SK-N-SH treated with all-trans-retinoic acid at 6 μM for 48 hours (cell line): ENCODE results near the gene MARK3.

Source experiments
- ATAC-seq: fragments of 200-7000 bp; cut with Tn5 transposase; 3 replicates; pipeline ENCODE4 v1.9.1; 2020; ENCODE audit warnings: mild to moderate bottlenecking, moderate library complexity
- ARNTL ChIP-seq: fragments of 450-650 bp; formaldehyde crosslinking; IDR thresholded peaks from 2 replicates; pipeline ENCODE4 v1.5.0; 2020; ENCODE audit warnings: low read depth, mild to moderate bottlenecking, moderate library complexity, borderline replicate concordance
- BACH2 ChIP-seq: fragments of 250-450 bp; sonication (Bioruptor Pico); IDR thresholded peaks from 2 replicates; pipeline ENCODE4 v1.9.0; 2021; ENCODE audit warnings: mild to moderate bottlenecking, borderline replicate concordance
- ESRRG ChIP-seq: fragments of 250-450 bp; sonication (Bioruptor Pico); IDR thresholded peaks from 2 replicates; pipeline ENCODE4 v1.6.1; 2021; ENCODE audit warnings: mild to moderate bottlenecking
- GLIS3 ChIP-seq: fragments of 250-450 bp; sonication (Bioruptor Pico); IDR thresholded peaks from 2 replicates; pipeline ENCODE4 v1.5.0; 2020; ENCODE audit warnings: mild to moderate bottlenecking, moderate library complexity
- ISL1 ChIP-seq: fragments of 250-450 bp; sonication (Bioruptor Pico); IDR thresholded peaks from 2 replicates; pipeline ENCODE4 v2.1.2; 2022; ENCODE audit warnings: mild to moderate bottlenecking, moderate library complexity
- OSR1 ChIP-seq: fragments of 250-450 bp; sonication (Bioruptor Pico); IDR thresholded peaks from 2 replicates; pipeline ENCODE4 v1.8.0; 2022; ENCODE audit warnings: moderate library complexity, mild to moderate bottlenecking, inconsistent platforms
- POU6F1 ChIP-seq: fragments of 250-450 bp; sonication (Bioruptor Pico); IDR thresholded peaks from 2 replicates; pipeline ENCODE4 v1.8.0; 2021; ENCODE audit warnings: low read depth, mild to moderate bottlenecking, moderate library complexity, borderline replicate concordance
- PPARA ChIP-seq: fragments of 250-450 bp; sonication (Bioruptor Pico); IDR thresholded peaks from 2 replicates; pipeline ENCODE4 v1.5.0; 2020; ENCODE audit warnings: mild to moderate bottlenecking, borderline replicate concordance
- RARB ChIP-seq: fragments of 250-450 bp; sonication (Bioruptor Pico); IDR thresholded peaks from 2 replicates; pipeline ENCODE4 v1.8.0; 2021; ENCODE audit warnings: mild to moderate bottlenecking, moderate library complexity
- SNAI2 ChIP-seq: fragments of 250-450 bp; sonication (Bioruptor Pico); IDR thresholded peaks from 2 replicates; pipeline ENCODE4 v1.5.0; 2020; ENCODE audit warnings: mild to moderate bottlenecking, moderate library complexity
- TCF4 ChIP-seq: fragments of 250-450 bp; sonication (Bioruptor Pico); IDR thresholded peaks from 2 replicates; pipeline ENCODE4 v1.8.0; 2021; ENCODE audit warnings: mild to moderate bottlenecking, moderate library complexity, borderline replicate concordance
- TOX ChIP-seq: fragments of 250-450 bp; sonication (Bioruptor Pico); IDR thresholded peaks from 2 replicates; pipeline ENCODE4 v1.8.0; 2021; ENCODE audit warnings: mild to moderate bottlenecking, moderate library complexity, borderline replicate concordance
- ZC3H10 ChIP-seq: fragments of 250-450 bp; sonication (Bioruptor Pico); IDR thresholded peaks from 2 replicates; pipeline ENCODE4 v1.5.1; 2021; ENCODE audit warnings: mild to moderate bottlenecking, moderate library complexity
- ZFP3 ChIP-seq: fragments of 250-450 bp; sonication (Bioruptor Pico); IDR thresholded peaks from 2 replicates; pipeline ENCODE4 v1.5.0; 2020; ENCODE audit warnings: mild to moderate bottlenecking, moderate library complexity
- ZNF8 ChIP-seq: fragments of 450-650 bp; formaldehyde crosslinking; IDR thresholded peaks from 2 replicates; pipeline ENCODE4 v1.5.0; 2020; ENCODE audit warnings: mild to moderate bottlenecking, moderate library complexity
- TF ChIP-seq, protein P1 (sequence below): fragments of 250-450 bp; sonication (Bioruptor Pico); IDR thresholded peaks from 2 replicates; pipeline ENCODE4 v1.5.1; 2021; ENCODE audit warnings: mild to moderate bottlenecking, moderate library complexity
- TF ChIP-seq, protein P2 (sequence below): fragments of 250-450 bp; sonication (Bioruptor Pico); IDR thresholded peaks from 2 replicates; pipeline ENCODE4 v1.5.1; 2020; ENCODE audit warnings: low read depth, mild to moderate bottlenecking, moderate library complexity
- TF ChIP-seq, protein P3 (sequence below): fragments of 250-450 bp; sonication (Bioruptor Pico); IDR thresholded peaks from 2 replicates; pipeline ENCODE4 v1.5.0; 2020; ENCODE audit warnings: mild to moderate bottlenecking, moderate library complexity
- TF ChIP-seq, protein P4 (sequence below): fragments of 250-450 bp; sonication (Bioruptor Pico); IDR thresholded peaks from 2 replicates; pipeline ENCODE4 v1.8.0; 2020; ENCODE audit warnings: mild to moderate bottlenecking, moderate library complexity, borderline replicate concordance

The MARK3 gene

GRCh38 chr14:103503296-103503695 lies 118.1 kb downstream of the MARK3 start:
- TF ChIP-seq, protein P1, sequence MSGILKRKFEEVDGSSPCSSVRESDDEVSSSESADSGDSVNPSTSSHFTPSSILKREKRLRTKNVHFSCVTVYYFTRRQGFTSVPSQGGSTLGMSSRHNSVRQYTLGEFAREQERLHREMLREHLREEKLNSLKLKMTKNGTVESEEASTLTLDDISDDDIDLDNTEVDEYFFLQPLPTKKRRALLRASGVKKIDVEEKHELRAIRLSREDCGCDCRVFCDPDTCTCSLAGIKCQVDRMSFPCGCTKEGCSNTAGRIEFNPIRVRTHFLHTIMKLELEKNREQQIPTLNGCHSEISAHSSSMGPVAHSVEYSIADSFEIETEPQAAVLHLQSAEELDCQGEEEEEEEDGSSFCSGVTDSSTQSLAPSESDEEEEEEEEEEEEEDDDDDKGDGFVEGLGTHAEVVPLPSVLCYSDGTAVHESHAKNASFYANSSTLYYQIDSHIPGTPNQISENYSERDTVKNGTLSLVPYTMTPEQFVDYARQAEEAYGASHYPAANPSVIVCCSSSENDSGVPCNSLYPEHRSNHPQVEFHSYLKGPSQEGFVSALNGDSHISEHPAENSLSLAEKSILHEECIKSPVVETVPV, result no peak
- TF ChIP-seq, protein P2, sequence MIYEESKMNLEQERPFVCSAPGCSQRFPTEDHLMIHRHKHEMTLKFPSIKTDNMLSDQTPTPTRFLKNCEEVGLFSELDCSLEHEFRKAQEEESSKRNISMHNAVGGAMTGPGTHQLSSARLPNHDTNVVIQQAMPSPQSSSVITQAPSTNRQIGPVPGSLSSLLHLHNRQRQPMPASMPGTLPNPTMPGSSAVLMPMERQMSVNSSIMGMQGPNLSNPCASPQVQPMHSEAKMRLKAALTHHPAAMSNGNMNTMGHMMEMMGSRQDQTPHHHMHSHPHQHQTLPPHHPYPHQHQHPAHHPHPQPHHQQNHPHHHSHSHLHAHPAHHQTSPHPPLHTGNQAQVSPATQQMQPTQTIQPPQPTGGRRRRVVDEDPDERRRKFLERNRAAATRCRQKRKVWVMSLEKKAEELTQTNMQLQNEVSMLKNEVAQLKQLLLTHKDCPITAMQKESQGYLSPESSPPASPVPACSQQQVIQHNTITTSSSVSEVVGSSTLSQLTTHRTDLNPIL (CRISPR knock-in tag), result no peak
- TF ChIP-seq PPARA (CRISPR knock-in tag) (no peak), ZFP3 (CRISPR knock-in tag) (no peak), ZNF8 (CRISPR knock-in tag) (no peak), ESRRG (CRISPR knock-in tag) (no peak), POU6F1 (CRISPR knock-in tag) (no peak), ARNTL (CRISPR knock-in tag) (no peak), BACH2 (CRISPR knock-in tag) (no peak), OSR1 (CRISPR knock-in tag) (no peak), RARB (CRISPR knock-in tag) (no peak), GLIS3 (CRISPR knock-in tag) (no peak), SNAI2 (no peak), ISL1 (CRISPR knock-in tag) (no peak), ZC3H10 (CRISPR knock-in tag) (no peak)
- TF ChIP-seq, protein P3, sequence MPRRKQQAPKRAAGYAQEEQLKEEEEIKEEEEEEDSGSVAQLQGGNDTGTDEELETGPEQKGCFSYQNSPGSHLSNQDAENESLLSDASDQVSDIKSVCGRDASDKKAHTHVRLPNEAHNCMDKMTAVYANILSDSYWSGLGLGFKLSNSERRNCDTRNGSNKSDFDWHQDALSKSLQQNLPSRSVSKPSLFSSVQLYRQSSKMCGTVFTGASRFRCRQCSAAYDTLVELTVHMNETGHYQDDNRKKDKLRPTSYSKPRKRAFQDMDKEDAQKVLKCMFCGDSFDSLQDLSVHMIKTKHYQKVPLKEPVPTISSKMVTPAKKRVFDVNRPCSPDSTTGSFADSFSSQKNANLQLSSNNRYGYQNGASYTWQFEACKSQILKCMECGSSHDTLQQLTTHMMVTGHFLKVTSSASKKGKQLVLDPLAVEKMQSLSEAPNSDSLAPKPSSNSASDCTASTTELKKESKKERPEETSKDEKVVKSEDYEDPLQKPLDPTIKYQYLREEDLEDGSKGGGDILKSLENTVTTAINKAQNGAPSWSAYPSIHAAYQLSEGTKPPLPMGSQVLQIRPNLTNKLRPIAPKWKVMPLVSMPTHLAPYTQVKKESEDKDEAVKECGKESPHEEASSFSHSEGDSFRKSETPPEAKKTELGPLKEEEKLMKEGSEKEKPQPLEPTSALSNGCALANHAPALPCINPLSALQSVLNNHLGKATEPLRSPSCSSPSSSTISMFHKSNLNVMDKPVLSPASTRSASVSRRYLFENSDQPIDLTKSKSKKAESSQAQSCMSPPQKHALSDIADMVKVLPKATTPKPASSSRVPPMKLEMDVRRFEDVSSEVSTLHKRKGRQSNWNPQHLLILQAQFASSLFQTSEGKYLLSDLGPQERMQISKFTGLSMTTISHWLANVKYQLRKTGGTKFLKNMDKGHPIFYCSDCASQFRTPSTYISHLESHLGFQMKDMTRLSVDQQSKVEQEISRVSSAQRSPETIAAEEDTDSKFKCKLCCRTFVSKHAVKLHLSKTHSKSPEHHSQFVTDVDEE (CRISPR knock-in tag), result no peak
- TF ChIP-seq, protein P4, sequence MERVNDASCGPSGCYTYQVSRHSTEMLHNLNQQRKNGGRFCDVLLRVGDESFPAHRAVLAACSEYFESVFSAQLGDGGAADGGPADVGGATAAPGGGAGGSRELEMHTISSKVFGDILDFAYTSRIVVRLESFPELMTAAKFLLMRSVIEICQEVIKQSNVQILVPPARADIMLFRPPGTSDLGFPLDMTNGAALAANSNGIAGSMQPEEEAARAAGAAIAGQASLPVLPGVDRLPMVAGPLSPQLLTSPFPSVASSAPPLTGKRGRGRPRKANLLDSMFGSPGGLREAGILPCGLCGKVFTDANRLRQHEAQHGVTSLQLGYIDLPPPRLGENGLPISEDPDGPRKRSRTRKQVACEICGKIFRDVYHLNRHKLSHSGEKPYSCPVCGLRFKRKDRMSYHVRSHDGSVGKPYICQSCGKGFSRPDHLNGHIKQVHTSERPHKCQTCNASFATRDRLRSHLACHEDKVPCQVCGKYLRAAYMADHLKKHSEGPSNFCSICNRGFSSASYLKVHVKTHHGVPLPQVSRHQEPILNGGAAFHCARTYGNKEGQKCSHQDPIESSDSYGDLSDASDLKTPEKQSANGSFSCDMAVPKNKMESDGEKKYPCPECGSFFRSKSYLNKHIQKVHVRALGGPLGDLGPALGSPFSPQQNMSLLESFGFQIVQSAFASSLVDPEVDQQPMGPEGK (CRISPR knock-in tag), result no peak
- no peak for ATAC-seq

GRCh38 chr14:103504991-103505565 lies 119.9 kb downstream of the MARK3 start:
- ATAC-seq, result peak; percentile 33; the same call in 1 of the 3 replicates
- TF ChIP-seq ISL1 (CRISPR knock-in tag) (no peak), ZNF8 (CRISPR knock-in tag) (no peak), TOX (CRISPR knock-in tag) (no peak), RARB (CRISPR knock-in tag) (no peak), TCF4 (CRISPR knock-in tag) (no peak)
- TF ChIP-seq, protein P3 (CRISPR knock-in tag), result no peak
- TF ChIP-seq, all 23 proteins: peak for 0
